HG03280 (cell line): ENCODE measurements around the gene TPSB2.
"Not testable (repeated sequence)": the region's sequence is repeated elsewhere in the genome, so short reads cannot be mapped to it uniquely, and the experiment has no call there.

Experiments used
- ATAC-seq: cut with Tn5 transposase; IDR thresholded peaks from one replicate; pipeline ENCODE4 v1.9.1; 2021; ENCODE audit warnings: mild to moderate bottlenecking, moderate library complexity; ENCODE audit not compliant: unreplicated experiment

The TPSB2 gene

DNA sequence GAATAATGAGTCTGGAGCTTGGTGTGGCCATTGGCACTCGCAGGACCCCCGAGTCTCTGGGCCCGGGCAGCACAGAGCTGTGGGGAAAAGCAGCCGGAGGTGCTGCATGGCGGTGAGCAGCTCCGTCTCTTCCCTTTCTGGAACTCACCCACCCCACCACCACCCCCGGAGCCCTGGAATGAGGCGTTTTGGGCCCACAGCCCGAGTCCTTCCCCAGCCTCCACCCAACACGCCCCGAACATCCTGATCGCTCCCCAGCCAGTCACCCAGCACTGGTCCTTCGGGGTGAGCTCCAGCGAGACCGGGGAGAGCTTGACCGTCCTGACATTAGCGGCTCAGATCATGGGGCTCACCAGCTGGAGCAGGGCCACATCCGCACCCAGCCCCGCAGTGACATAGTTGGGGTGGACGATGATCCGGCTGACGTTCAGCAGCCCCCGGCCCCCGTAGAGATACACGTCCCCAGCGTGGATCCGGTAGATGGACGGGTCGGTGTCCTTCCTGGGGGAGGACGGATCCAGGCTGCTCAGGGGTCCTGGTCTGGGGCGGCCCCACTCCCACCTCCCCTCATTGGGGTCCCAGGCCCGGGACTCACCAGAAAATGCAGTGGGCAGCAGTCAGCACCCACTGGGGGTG lies 32.3 kb upstream of the TPSB2 start:
- ATAC-seq: no peak

DNA sequence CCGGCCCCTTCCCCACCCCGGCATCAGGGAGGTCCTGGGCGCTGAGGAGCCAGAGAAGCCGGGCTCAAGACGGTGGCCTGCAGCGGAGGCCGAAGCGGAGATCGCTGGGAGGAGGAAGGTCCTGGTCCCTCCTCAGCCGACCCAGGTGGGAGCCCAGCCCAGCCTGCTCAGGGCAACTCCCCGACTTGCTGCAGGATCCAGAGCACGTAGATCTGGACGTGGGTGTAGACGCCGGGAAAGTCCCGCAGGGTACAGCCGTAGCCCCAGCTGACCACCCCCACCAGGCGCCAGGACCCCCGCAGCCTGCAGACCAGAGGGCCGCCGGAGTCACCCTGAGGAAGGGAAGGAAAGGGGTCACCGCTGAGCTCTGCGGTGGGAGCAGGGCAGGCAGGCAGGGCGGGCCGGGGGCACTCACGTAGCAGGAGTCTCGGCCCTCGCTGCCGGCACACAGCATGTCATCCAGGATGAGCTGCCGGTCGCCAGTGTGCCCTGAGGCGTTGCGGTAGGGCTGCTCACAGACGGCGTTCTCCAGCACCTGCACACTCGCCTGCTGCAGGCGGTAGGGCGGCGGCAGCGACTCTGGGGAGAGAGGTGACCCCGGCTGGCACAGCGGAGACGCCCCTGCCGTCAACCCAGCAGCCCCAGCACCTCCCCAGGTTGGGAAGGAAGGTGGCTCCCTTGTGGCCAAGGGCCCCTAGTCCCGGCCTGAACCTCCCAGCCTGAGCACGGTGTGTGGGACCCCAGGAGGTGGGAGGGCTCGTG lies 31.3 kb upstream of the TPSB2 start:
- ATAC-seq: no peak

DNA sequence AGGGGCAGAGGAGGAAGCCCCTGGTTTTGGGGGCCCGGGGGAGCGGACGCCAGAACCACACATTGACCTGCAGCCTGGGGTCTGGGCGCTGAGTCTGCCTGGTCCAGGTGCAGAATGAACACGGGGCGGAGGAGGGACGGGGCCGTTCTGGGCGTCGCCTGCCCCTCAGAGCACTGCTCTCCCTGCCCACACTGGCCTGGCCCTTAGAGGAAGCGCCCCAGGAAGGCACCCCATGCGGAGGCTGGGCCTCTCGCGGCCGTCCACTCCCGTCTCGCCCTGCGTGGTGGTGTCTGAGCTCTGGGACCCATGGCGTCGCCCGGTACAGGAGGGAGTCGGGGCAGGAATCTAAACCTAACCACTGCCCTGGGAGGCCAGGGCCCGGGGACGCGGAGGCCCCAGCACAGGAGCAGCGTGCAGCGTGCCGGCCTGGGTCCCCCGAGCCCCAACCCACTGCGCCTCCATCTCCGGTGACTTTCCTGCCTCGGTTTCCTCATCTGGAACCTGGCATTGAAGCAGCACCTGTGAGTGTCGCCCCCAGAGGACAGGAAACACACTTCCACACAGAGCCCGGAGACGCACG lies 30.2 kb upstream of the TPSB2 start:
- no peak for ATAC-seq

DNA sequence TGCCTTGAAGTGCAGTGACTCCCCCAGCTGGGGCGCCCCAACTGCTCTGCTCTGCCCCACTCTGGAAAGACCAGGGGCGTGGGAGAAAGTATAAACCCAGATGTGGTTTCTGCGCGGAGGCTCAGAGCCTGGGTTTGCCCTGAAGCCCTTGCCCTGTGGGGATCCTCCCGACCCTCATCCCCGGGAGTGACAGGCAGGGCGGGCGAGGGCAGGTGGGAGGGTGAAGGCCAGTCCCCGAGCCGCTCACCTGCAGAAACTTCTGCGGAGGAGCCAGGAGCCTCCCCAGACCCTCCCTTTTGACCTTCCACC lies 29.7 kb upstream of the TPSB2 start:
- no peak for ATAC-seq

DNA sequence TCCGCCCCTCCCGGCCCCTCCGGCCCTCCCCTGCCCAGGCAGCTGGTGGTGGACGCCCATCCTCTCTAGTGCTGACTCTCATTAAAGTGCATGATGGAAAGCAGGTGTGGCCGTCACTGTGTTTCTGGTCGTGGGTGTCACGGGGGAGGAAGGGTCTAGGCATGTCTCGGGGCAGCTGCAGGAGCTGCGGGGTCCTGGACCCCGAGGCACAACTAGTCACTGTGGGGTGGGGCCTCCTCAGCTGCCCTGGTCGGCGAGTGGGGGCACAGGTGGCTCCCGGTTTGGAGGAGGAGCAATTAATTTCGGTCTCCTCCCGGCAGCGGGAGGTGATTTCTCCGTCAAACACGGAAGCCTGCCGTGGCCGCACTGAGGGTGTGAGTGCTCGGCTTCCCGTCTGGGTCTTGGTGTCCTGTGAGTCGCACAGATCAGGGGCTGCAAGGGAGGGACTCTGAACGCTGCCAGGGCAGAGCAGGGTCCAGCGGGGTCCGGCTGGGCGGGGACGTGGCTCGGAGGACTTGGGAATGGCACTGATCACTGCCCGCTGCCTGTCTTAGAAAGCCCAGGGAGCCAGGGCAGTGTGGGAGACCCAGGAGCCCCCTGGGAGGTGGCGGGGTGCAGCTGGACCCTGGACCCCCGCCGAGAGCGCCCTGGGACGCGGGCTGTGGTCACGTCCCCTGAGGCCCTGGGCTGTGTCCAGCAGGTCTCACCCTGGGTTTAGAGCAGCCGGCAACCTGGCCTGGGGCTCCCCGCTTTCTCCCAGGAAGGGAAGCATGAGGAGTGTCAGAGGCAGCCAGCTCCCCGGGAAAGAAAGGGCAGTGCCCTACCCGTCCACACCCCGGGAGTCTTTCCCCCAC lies 29.1 kb upstream of the TPSB2 start:
- no peak for ATAC-seq

DNA sequence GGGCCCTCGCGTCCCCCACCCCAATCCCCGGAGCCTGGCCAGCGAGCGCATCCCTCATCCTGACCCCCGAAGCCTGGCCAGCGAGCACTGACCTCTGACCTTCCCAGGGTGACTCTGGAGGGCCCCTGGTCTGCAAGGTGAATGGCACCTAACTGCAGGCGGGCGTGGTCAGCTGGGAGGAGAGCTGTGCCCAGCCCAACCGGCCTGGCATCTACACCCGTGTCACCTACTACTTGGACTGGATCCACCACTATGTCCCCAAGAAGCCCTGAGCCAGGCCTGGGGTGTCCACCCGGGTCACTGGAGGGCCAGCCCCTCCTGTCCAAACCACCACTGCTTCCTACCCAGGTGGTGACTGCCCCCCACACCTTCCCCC lies 28.2 kb upstream of the TPSB2 start:
- ATAC-seq: no peak

DNA sequence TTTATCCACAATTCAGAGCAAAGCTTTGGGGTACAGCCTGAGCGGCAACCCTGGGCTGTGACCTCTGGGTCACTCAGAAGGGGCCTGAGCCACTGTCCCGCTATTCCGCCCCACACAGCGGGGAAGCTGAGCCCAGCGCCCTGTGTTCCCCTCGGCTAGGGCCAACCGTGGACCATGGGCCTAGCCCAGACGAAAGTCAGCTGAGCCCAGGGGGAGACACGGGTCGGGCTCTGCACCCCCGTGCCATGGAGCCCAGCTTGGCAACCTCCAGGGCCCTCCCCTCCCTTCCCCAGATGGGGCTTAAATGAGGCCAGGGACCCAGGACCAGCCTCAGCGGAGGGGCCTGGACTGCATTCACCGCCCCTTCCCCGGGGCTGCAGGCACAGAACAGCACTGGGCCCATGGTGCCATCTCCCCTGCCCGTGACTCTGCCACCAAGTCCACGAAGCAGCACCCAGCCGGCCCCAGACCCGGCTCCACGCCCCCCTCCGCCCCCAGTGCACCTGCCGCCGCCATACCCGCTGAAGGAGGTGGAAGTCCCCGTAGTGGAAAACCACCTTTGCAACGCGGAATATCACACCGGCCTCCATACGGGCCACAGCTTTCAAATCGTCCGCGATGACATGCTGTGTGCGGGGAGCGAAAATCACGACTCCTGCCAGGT lies 27.7 kb upstream of the TPSB2 start:
- ATAC-seq: no peak

DNA sequence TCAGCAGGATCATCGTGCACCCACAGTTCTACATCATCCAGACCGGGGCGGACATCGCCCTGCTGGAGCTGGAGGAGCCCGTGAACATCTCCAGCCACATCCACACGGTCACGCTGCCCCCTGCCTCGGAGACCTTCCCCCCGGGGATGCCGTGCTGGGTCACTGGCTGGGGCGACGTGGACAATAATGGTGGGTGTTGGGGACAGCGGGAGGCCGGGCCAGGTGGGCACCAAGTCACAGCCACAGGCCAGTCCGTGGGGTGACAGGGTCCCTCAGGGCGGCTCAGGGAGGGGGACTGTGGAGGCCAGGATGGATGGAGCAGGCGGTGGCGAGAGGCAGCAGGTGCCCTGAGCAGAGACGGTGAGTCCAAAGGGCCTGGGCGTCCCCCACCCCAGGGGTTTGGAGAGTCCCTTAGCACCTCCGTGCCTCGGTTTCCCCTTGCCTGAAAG lies 26.9 kb upstream of the TPSB2 start:
- ATAC-seq: no peak

DNA sequence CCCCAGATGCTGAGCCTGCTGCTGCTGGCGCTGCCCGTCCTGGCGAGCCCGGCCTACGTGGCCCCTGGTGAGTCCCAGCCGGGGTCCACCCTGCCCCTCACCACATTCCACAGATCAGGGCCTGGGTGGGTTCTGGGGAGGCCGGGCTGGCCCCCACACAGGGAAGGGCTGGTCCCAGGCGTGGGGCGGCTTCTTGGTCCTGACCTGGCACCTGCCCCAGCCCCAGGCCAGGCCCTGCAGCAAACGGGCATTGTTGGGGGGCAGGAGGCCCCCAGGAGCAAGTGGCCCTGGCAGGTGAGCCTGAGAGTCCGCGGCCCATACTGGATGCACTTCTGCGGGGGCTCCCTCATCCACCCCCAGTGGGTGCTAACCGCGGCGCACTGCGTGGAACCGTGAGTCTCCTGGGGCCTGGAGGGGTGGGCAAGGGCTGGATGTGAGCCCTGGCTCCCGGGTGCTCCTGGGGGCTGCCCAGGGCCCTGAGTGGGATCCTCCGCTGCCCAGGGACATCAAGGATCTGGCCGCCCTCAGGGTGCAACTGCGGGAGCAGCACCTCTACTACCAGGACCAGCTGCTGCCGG lies 26.4 kb upstream of the TPSB2 start:
- not testable (repeated sequence) for ATAC-seq

DNA sequence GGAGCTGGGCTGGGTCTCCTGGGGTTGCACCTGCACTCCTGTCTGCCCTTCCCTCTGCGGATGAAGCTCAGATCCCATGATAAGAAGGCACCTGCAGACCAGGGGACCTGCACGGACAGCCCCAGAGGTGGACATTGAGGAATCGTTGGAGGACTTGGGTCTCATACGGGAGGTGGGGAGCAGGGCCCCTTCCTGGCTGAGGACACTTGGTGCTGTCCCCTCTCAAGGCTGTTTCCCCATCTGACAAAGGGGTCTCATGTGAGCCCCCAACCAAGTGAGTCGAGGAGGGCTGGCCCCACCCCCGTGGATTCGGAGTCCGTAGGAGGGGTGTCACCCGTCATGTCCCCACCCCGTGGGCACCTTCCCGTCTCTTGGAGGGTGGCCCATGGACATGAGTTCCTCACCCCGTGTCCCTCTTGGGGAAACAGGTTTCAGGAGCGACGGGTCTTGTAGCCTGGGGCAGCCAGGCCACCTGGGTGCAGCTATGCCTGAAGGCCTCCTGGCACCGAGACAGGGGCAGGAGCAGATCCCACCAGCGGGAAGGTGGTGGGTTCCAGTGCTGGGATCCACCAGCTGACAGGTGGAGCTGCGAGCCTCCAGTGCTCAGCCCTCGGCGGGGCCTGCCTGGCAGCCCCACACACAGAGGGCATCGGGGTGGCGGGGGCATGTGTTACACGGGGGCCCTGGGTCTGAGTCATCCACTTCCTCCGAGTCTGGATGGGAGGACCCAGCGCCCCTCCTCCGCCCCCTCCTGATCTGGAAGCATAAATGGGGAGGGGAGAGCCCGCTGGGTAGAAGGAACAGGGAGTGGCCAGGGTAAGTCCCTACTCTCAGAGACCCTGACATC lies 25.5 kb upstream of the TPSB2 start, which contains the start of gene TPSD1:
TPSD1 (plus strand) TSS at position 794 of the 847 bp plus-strand sequence. CDS start 212 bp downstream, outside the sequence.
- ATAC-seq: not testable (repeated sequence)

DNA sequence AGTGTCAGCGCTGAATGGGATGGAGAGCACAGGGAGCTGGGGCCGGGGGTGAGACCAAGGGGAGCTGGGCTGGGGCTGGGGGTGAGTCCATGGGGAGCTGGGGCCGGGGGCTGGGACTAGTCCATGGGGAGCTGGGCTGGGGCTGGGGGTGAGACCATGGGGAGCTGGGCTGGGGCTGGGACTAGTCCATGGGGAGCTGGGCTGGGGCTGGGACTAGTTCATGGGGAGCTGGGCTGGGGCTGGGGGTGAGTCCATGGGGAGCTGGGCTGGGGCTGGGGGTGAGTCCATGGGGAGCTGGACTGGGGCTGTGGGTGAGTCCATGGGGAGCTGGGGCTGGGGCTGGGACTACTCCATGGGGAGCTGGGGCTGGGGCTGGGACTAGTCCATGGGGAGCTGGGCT lies 24.8 kb upstream of the TPSB2 start:
- not testable (repeated sequence) for ATAC-seq

DNA sequence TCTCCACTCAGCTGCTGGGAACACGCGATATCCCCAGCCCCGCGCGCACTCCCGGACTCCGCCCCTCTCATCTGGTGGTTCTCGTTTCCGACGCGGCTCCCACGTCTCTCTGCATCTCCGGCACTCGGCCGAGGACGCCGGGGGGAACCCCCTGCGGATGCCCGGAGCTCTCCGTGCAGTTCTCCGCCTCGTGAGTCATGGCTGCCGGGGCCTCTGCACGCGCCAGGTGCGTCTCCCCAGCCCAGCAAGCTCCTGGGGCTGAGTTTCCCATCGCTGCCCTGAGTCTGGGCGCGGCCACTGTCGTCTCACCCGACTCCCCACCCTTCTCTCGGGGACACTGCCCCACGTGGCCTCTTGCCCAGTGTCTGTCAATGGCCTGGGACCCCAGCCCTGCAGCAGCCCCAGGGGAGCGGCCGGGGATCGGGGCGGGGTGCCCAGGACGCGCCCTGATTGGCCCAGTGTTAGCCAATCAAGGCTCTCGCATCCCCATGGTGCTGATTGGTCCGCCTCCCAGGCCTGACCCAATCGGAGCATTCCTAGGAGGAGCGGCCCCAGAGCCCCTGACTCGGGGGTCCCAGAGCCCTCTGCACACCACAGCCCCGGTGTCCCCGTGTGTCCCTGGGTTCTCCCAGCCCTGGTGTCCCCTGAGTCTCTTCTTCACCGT lies 23.8 kb upstream of the TPSB2 start:
- not testable (repeated sequence) for ATAC-seq

DNA sequence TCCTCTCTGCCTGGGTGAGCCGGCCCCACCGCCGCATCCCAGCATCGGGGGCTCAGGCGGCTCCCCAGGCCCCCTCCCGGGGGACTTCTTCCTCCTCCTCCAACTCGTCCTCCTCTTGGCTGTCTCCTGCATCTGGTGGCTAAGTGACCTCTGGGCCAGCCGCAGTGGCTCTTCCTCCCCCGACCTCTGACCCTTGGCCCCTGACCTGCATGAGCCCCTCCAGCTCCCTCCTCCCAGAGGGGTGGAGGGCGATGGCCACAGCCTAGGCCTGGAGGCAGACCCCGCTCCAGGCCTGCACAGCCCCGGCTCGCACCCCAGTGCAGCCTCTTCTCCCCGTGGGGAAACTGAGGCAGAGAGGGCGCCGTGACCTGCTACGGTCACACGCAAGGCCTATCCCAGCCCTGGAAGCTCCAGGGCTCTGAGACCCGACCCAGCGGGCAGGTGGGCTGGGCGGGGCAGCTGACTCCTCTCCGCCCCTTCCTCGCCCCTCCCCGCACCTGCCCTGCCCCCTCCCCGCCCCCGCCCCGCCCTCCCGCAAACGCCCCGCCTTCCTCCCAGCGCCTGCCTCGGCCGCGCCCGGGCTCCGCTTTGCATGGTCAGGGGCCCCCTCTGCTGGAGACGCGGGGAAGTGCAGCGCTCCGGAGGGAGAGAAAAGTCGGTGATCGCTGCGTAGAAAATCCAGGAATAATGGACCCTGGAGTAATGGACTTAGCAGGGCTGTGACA lies 19.2 kb upstream of the TPSB2 start:
- ATAC-seq: not testable (repeated sequence)

DNA sequence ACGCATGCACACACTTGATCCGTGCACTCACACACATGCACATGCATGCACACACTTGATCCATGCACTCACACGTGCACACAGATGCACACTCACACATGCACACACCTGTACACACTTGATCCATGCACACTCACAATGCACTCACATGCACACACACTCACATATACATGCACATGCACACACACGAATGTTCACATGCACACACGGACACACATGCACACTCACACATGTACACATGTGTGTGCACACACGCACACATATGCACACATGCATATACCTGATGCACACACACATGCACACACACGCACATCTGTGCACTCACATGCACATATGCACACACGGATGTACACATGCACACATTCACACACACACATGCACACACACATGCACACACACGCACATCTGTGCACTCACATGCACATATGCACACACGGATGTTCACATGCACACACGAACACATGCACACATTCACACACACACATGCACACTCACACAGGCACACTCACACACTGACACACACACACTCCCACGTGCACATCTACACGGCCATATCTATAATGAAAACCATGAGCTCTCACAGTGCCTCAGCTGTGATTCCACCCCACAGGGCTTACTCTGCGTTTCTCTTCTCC lies 18.0 kb upstream of the TPSB2 start:
- ATAC-seq: not testable (repeated sequence)

DNA sequence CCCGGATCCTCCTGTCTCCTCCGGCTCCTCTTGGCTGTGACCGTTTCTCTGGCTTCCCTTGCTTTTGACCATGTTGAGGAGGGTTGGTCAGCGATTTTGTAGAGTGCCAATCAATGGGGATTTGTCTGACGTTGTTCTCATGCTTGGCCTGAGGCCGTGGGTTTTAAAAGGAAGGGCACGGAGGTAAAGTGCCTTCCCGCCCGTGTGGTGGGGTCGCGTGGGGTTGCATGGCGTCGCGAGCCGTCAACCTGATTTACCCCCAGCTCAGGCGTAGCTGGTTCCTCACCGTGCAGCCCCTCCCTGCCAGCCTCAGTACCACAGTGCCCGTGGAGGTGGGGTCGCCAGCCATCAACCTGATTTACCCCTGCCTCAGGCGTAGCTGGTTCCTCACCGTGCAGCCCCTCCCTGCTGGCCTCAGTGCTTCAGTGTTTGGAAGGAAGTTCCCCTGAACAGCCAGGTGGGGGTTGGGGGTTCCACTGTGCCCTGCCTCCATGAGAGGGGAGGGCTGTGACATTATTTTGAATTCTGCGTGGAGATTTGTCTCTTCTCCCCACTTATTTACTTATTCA lies 15.6 kb upstream of the TPSB2 start:
- no peak for ATAC-seq

DNA sequence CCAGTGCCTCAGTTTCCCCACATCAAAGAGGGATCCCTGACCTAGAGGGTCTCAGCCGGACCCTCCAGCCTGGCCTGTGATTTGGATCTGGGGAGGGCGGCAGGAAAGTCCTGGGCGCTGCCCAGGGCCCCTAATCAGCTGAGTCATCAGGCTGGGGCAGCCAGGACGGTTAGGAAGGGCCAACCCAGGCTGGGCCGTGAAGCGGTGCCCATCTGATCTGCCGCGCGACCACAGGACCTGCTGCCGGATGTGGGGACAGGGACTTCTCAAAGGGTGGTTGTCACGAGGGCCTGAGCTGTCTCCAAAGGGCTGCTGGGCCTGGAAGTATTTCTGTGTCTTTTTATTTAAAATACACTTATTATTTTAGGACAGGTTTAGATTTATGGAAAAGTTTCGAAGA lies 14.9 kb upstream of the TPSB2 start:
- no peak for ATAC-seq
